DND-41 (cell line): Measurements from ENCODE around the gene CASKIN2.

ENCODE experiments used
- ATAC-seq: fragments of 200-7000 bp; cut with Tn5 transposase; 3 replicates; pipeline ENCODE4 v1.9.1; 2021; ENCODE audit warnings: low read depth; ENCODE audit not compliant: insufficient read depth
- DNase-seq: peaks from one replicate; pipeline ENCODE4 v3.0.0-alpha.2; 2020
- H2AFZ ChIP-seq: 2 replicates; pipeline ENCODE4 v1.6.0; 2012; ENCODE audit warnings: low read depth, low read length
- H3K27ac ChIP-seq: 2 replicates; pipeline ENCODE4 v1.5.1; 2012; ENCODE audit warnings: low read length, inconsistent platforms
- H3K27me3 ChIP-seq: fragments of 200-600 bp; sonication (generic); 2 replicates; pipeline ENCODE4 v1.6.0; 2012; ENCODE audit warnings: low read length, mild to moderate bottlenecking, inconsistent platforms; ENCODE audit not compliant: insufficient read depth, poor library complexity
- H3K36me3 ChIP-seq: 2 replicates; pipeline ENCODE4 v1.5.1; 2012; ENCODE audit warnings: low read length, inconsistent platforms; ENCODE audit not compliant: insufficient read depth
- H3K4me1 ChIP-seq: 2 replicates; pipeline ENCODE4 v1.5.1; 2012; ENCODE audit warnings: mild to moderate bottlenecking, low read length; ENCODE audit not compliant: insufficient read depth
- H3K4me2 ChIP-seq: 2 replicates; pipeline ENCODE4 v1.6.0; 2012; ENCODE audit warnings: mild to moderate bottlenecking, moderate library complexity, low read length, inconsistent platforms; ENCODE audit not compliant: insufficient read depth
- H3K4me3 ChIP-seq, 2 experiments: fragments of 200-600 bp in 1 of 2; shearing (Covaris generic) in 1 of 2; 2 replicates each; pipeline ENCODE4 v1.5.1; 2012 to 2016; ENCODE audit warnings: inconsistent platforms in 2 of 2, low read length in 2 of 2, mild to moderate bottlenecking in 2 of 2, low read depth in 1 of 2, moderate library complexity in 1 of 2
- H3K79me2 ChIP-seq: 2 replicates; pipeline ENCODE4 v1.6.0; 2012; ENCODE audit warnings: low read length, inconsistent platforms; ENCODE audit not compliant: insufficient read depth
- H3K9ac ChIP-seq: 2 replicates; pipeline ENCODE4 v1.6.0; 2012; ENCODE audit warnings: low read depth, mild to moderate bottlenecking, inconsistent platforms, low read length, moderate library complexity
- H3K9me3 ChIP-seq: 2 replicates; pipeline ENCODE4 v1.5.1; 2012; ENCODE audit warnings: low read length, moderate library complexity, mild to moderate bottlenecking, inconsistent platforms; ENCODE audit not compliant: insufficient read depth, severe bottlenecking
- H4K20me1 ChIP-seq: 2 replicates; pipeline ENCODE4 v1.6.0; 2012; ENCODE audit warnings: low read length; ENCODE audit not compliant: insufficient read depth
- EZH2 ChIP-seq: IDR thresholded peaks from 3 replicates; pipeline ENCODE4 v1.6.1; 2012; ENCODE audit warnings: borderline replicate concordance, low read depth, mild to moderate bottlenecking, moderate library complexity, low read length, inconsistent platforms; ENCODE audit not compliant: severe bottlenecking
- TF ChIP-seq, protein P1 (sequence below): IDR thresholded peaks from 2 replicates; pipeline ENCODE4 v1.5.1; 2012; ENCODE audit warnings: borderline replicate concordance, low read length, moderate library complexity, mild to moderate bottlenecking; ENCODE audit not compliant: poor library complexity, severe bottlenecking; ENCODE audit errors: extremely low read depth

The CASKIN2 gene

DNA sequence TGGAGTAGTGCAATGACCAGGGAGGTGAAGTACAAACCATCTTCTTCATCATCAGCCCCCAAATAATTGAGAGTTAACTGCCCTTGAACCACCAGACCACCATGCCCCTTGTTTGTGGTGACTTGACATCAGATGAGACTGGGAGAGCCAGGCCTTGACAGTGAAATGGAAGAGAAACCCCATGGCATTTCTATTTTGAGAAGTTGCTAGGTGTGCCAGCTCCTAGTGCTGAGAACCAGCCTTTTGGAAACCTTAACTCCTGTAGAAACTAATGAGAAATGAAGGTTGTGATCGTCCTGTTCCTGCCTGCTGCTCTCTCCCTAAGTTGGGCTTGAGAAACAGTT lies 56.1 kb downstream of the CASKIN2 start:
- Histone ChIP-seq H3K9ac (no peak overlapping the region), H3K36me3 (no peaks in the 10 kb centered on the region; the same call in 1 of the 2 replicates), H3K4me2 (peak overlapping the region; percentile 12; the same call in 1 of the 2 replicates), H3K4me1 (peaks cover 30% of the 10 kb centered on the region), H3K79me2 (peaks cover 65% of the 10 kb centered on the region), H3K27me3 (no peaks in the 10 kb centered on the region), H3K9me3 (no peaks in the 10 kb centered on the region), H3K4me3 (no peak overlapping the region), H3K27ac (0 out of 2 replicates have a peak overlapping the region, but pooled peaks have one; percentile 12), H4K20me1 (peaks cover 5% of the 10 kb centered on the region; the same call in 1 of the 2 replicates), H2AFZ (no peak overlapping the region)
- no peak for DNase-seq
- ATAC-seq, result no peak
- TF ChIP-seq, protein P1, sequence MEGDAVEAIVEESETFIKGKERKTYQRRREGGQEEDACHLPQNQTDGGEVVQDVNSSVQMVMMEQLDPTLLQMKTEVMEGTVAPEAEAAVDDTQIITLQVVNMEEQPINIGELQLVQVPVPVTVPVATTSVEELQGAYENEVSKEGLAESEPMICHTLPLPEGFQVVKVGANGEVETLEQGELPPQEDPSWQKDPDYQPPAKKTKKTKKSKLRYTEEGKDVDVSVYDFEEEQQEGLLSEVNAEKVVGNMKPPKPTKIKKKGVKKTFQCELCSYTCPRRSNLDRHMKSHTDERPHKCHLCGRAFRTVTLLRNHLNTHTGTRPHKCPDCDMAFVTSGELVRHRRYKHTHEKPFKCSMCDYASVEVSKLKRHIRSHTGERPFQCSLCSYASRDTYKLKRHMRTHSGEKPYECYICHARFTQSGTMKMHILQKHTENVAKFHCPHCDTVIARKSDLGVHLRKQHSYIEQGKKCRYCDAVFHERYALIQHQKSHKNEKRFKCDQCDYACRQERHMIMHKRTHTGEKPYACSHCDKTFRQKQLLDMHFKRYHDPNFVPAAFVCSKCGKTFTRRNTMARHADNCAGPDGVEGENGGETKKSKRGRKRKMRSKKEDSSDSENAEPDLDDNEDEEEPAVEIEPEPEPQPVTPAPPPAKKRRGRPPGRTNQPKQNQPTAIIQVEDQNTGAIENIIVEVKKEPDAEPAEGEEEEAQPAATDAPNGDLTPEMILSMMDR, result no peak
- no peak for TF ChIP-seq EZH2

DNA sequence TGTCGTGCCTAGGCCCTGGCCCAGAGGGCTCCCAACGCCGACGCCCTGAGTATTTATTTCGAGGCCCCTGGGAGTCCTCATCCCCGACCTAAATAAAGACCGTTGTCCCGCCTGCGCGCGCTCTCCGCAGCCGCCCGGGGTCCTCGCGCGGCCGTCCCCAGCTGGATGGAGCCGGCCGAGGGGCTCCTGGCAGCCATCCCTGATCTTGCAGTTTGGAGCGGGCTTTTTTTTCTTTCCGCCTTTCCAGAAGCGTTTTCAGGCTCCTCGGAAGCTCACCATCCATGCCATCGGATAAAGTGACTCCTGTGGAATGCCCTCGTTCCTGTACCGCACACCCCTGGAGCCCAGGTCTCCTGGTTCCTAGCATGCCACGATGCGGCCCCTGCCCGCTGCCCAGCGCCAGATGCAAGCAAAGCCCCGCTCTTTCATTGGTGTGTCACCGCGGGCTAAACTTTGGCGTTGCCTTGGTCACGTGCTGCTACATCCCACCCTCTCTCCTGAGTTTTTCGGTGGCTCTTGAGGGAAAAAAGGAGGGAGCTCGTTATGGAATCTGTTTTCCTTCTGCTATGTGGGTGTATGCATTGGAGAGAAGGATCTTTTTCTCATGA lies 58.2 kb downstream of the CASKIN2 start:
- H3K36me3 ChIP-seq, result no peaks in the 10 kb centered on the region; the same call in 1 of the 2 replicates
- H3K9ac ChIP-seq, result peak overlapping the region; percentile 99
- peak overlapping the region; percentile 98 for H2AFZ ChIP-seq
- DNase-seq (peak; percentile 40), ATAC-seq (peak; percentile 28)
- H3K79me2 ChIP-seq, result peaks cover 47% of the 10 kb centered on the region
- H3K4me3 ChIP-seq, result peak overlapping the region; percentile 96 to 97
- no peaks in the 10 kb centered on the region for H3K27me3 ChIP-seq
- peak overlapping the region; percentile 89 for H3K27ac ChIP-seq
- H3K9me3 ChIP-seq, result no peaks in the 10 kb centered on the region
- peaks cover 30% of the 10 kb centered on the region for H3K4me1 ChIP-seq
- no peak for TF ChIP-seq EZH2
- TF ChIP-seq, protein P1, result peak; percentile 11
- H3K4me2 ChIP-seq, result peak overlapping the region; percentile 94
- H4K20me1 ChIP-seq, result no peaks in the 10 kb centered on the region

DNA sequence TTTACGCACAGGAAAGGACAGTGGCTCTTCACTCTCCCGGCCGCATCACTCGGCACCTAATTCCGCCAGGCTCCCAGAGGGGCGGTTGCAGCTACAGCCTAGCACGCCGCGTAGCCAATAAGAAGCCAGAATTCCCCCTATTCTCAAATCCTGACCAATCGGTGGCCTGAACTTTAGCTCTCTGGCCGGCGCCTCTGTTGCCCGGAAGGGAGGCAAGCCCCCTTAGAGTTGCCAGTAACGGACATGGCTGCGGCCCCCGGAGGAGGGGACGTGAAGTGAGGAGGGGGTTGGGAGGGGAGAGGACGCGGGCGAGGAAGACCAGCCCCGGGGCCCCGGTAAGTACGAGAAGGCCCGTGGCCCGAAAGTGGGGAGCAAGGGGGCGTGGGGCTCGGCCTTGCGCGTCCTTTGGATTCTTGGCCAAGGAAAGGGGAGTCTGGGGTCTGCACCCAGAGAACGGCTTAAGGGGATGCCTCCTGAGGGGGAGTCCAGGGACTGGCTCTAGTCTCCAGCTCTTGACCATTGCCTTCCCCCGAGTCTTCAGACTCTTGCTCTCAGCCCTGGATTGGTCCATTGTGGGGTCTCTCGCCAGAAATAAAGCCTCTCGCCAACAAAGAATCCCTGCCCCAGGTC lies 58.8 kb downstream of the CASKIN2 start, which contains the start of gene TMEM94:
TSS of gene TMEM94 (plus strand) at position 219 of the 630 bp plus-strand sequence. CDS start 15,271 bp downstream, outside the sequence.
- TF ChIP-seq EZH2, result no peak
- TF ChIP-seq, protein P1, result no peak
- H3K27me3 ChIP-seq, result no peaks in the 10 kb centered on the region

More for the DNA sequence above, 58.8 kb downstream of the CASKIN2 start, which contains the start of gene TMEM94:
- Histone ChIP-seq H3K79me2 (peaks cover 46% of the 10 kb centered on the region), H3K27ac (peak within 1 kb of the TSS; percentile 89), H3K36me3 (no peaks in the 10 kb centered on the region; the same call in 1 of the 2 replicates), H3K9ac (peak within 1 kb of the TSS; percentile 99), H3K9me3 (no peaks in the 10 kb centered on the region), H4K20me1 (no peaks in the 10 kb centered on the region), H2AFZ (peak within 1 kb of the TSS; percentile 98), H3K4me3 (peak within 1 kb of the TSS; percentile 96 to 97), H3K4me1 (peaks cover 30% of the 10 kb centered on the region), H3K4me2 (peak within 1 kb of the TSS; percentile 94)
- DNase-seq, result peak; percentile 96
- ATAC-seq, result peak; percentile 97
